Measurements from ENCODE around the gene PNLDC1. TPM values are rescaled to one million over a fixed set of nuclear protein-coding genes. Genes with fewer than 3 reads are reported as not detected.

Gene PNLDC1
- total and polyA plus RNA-seq, 9 of the 15 experiments (the other 6 are each of a cell fraction or from before 2014, with no cell fraction given) = 0.12 TPM; not detected in 8

DNA sequence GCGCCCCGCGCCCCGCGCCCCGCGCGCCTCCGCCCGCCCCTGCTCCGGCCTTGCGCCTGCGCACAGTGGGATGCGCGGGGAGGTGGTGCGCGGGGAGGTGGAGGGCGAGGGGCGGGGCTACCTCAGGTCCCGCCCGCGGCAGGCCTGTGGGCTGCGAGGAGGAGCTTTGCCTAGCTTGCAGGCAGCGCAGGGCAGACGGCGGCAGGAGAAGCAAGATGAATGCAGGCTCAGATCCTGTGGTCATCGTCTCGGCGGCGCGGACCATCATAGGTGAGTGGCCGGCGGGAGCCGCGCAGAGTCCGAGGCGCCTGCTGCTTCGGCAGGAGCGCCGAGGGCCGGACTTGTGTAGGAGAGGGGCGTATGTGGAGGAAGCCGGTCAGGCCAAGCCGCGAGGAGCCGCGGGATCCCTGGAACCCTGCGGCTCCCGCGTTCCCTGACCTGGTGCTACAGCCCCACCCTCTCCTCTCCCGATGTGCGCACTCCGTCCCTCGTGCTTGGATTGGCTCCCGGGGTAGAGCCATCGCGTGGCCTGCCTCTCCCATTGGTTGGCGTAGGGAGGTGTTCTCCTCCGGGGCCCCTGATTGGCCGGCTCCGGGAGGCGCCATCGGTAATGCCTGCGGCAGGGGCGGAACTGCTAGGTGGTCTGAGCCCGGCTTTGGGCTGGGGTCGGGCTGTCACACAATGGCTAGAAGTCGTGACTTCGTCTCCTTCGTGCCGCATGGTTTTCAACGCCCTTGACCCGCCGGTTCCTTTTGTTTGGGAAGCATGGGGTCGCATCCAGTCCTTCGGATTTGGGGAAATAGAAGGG lies 38.0 kb upstream of the PNLDC1 start, which contains the start of gene ACAT2 (continued):
- TF ChIP-seq, protein P1, sequence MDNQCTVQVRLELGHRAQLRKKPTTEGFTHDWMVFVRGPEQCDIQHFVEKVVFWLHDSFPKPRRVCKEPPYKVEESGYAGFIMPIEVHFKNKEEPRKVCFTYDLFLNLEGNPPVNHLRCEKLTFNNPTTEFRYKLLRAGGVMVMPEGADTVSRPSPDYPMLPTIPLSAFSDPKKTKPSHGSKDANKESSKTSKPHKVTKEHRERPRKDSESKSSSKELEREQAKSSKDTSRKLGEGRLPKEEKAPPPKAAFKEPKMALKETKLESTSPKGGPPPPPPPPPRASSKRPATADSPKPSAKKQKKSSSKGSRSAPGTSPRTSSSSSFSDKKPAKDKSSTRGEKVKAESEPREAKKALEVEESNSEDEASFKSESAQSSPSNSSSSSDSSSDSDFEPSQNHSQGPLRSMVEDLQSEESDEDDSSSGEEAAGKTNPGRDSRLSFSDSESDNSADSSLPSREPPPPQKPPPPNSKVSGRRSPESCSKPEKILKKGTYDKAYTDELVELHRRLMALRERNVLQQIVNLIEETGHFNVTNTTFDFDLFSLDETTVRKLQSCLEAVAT (IDR thresholded peaks at IDR 0.05) = peak; percentile 73 to 77; a peak in 3 of 4 replicates
- 0 out of 2 replicates have a peak, but pooled peaks have one; percentile 33 for TF ChIP-seq CBFB (CRISPR knock-in tag; IDR thresholded peaks at IDR 0.05)
- TF ChIP-seq NBN (IDR thresholded peaks at IDR 0.05; ENCODE audit: low read depth) = peak; percentile 16; the same call in 1 of the 2 replicates
- TF ChIP-seq, protein P2, sequence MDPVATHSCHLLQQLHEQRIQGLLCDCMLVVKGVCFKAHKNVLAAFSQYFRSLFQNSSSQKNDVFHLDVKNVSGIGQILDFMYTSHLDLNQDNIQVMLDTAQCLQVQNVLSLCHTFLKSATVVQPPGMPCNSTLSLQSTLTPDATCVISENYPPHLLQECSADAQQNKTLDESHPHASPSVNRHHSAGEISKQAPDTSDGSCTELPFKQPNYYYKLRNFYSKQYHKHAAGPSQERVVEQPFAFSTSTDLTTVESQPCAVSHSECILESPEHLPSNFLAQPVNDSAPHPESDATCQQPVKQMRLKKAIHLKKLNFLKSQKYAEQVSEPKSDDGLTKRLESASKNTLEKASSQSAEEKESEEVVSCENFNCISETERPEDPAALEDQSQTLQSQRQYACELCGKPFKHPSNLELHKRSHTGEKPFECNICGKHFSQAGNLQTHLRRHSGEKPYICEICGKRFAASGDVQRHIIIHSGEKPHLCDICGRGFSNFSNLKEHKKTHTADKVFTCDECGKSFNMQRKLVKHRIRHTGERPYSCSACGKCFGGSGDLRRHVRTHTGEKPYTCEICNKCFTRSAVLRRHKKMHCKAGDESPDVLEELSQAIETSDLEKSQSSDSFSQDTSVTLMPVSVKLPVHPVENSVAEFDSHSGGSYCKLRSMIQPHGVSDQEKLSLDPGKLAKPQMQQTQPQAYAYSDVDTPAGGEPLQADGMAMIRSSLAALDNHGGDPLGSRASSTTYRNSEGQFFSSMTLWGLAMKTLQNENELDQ (CRISPR knock-in tag; IDR thresholded peaks at IDR 0.05; ENCODE audit: borderline replicate concordance) = no peak
- TF ChIP-seq, protein P3, sequence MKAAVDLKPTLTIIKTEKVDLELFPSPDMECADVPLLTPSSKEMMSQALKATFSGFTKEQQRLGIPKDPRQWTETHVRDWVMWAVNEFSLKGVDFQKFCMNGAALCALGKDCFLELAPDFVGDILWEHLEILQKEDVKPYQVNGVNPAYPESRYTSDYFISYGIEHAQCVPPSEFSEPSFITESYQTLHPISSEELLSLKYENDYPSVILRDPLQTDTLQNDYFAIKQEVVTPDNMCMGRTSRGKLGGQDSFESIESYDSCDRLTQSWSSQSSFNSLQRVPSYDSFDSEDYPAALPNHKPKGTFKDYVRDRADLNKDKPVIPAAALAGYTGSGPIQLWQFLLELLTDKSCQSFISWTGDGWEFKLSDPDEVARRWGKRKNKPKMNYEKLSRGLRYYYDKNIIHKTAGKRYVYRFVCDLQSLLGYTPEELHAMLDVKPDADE (conservative IDR thresholded peaks at IDR 0.05; ENCODE audit: control insufficient read depth, low read depth, low read length) = peak; percentile 68
- TF ChIP-seq GABPB2 (CRISPR knock-in tag; conservative IDR thresholded peaks at IDR 0.05) = no peak
- no peak for TF ChIP-seq KAT8 (IDR thresholded peaks at IDR 0.05; ENCODE audit: low read depth)
- TF ChIP-seq, protein P4, sequence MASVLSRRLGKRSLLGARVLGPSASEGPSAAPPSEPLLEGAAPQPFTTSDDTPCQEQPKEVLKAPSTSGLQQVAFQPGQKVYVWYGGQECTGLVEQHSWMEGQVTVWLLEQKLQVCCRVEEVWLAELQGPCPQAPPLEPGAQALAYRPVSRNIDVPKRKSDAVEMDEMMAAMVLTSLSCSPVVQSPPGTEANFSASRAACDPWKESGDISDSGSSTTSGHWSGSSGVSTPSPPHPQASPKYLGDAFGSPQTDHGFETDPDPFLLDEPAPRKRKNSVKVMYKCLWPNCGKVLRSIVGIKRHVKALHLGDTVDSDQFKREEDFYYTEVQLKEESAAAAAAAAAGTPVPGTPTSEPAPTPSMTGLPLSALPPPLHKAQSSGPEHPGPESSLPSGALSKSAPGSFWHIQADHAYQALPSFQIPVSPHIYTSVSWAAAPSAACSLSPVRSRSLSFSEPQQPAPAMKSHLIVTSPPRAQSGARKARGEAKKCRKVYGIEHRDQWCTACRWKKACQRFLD (CRISPR knock-in tag; IDR thresholded peaks at IDR 0.05) = no peak
